A549 (cell line): ENCODE data around the gene NUMA1. TPM values are rescaled to one million over a fixed set of nuclear protein-coding genes. Genes with fewer than 3 reads are reported as not detected.

Experiments used
- ATAC-seq, 2 experiments: fragments of 200-7000 bp in 1 of 2; fragments of >200 bp in 1 of 2; cut with Nextera tagmentation in 1 of 2; cut with Tn5 transposase in 1 of 2; 3 replicates each; pipeline versions ENCODE4 v1.8.0 to v1.9.1; 2018 to 2020; ENCODE audit warnings: mild to moderate bottlenecking in 1 of 2, moderate library complexity in 1 of 2
- CTCF ChIA-PET: fragments of 300-600 bp; sonication (Branson Sonifier 250); formaldehyde crosslinking; extraction: SDS; loops from one replicate; lab custom pipeline; 2021; ENCODE audit warnings: antibody characterized with exemption, inconsistent platforms; lab: Yijun Ruan, JAX
- POLR2A ChIA-PET: fragments of 350-600 bp; formaldehyde crosslinking; extraction: SDS; loops from one replicate; lab custom pipeline; 2021; ENCODE audit warnings: antibody characterized with exemption, inconsistent platforms; lab: Yijun Ruan, JAX
- DNase-seq, 2 experiments: peaks; one replicate each; pipeline versions ENCODE4 v3.0.0 to v3.0.0-alpha.2; 2011 to 2016; ENCODE audit warnings: low read depth in 1 of 2, low spot score in 1 of 2
- FAIRE-seq: peaks from 2 replicates; lab custom pipeline; 2011; peaks lifted over from hg19 to GRCh38; lab: Jason Lieb, UNC
- H3K27ac ChIP-seq, 2 experiments: fragments of >200 bp; sonication (Bioruptor Twin); formaldehyde crosslinking; 3 replicates each; pipeline ENCODE4 v1.5.1; 2016 to 2017
- H3K4me1 ChIP-seq: fragments of >200 bp; sonication (Bioruptor Twin); formaldehyde crosslinking; 3 replicates; pipeline ENCODE4 v1.6.1; 2016
- H3K4me2 ChIP-seq: fragments of >200 bp; sonication (Bioruptor Twin); formaldehyde crosslinking; 3 replicates; pipeline ENCODE4 v1.6.1; 2016
- H3K4me3 ChIP-seq: fragments of >200 bp; sonication (Bioruptor Twin); formaldehyde crosslinking; 3 replicates; pipeline ENCODE4 v1.5.1; 2016
- H3K9me3 ChIP-seq: fragments of >200 bp; sonication (Bioruptor Twin); formaldehyde crosslinking; 3 replicates; pipeline ENCODE4 v1.6.1; 2016
- BHLHE40 ChIP-seq: IDR thresholded peaks from 2 replicates; pipeline ENCODE4 v1.6.1; 2012; ENCODE audit warnings: low read depth, low read length, inconsistent platforms
- CEBPB ChIP-seq, 2 experiments: fragments of >200 bp in 1 of 2; sonication (Bioruptor Twin) in 1 of 2; formaldehyde crosslinking in 1 of 2; IDR thresholded peaks; 2 replicates each; pipeline ENCODE4 v1.6.1; 2012 to 2016
- CHD2 ChIP-seq: fragments of 150-350 bp; IDR thresholded peaks from 2 replicates; pipeline ENCODE4 v1.6.1; 2014; ENCODE audit warnings: low read length; ENCODE audit not compliant: partially characterized antibody
- EHMT2 ChIP-seq: fragments of 200-600 bp; sonication (generic); IDR thresholded peaks from 2 replicates; pipeline ENCODE4 v1.6.1; 2016; ENCODE audit warnings: antibody characterized with exemption, low read depth, mild to moderate bottlenecking, moderate library complexity
- EP300 ChIP-seq, 2 experiments: fragments of >200 bp; sonication (Bioruptor Twin); formaldehyde crosslinking; IDR thresholded peaks; 2 replicates in 1 of 2; 3 replicates in 1 of 2; pipeline ENCODE4 v1.6.1; 2016 to 2017
- FOSB ChIP-seq: fragments of 250-450 bp; sonication (Bioruptor Pico); IDR thresholded peaks from 2 replicates; pipeline ENCODE4 v1.5.0; 2020; ENCODE audit warnings: mild to moderate bottlenecking, moderate library complexity
- JUN ChIP-seq, 2 experiments: fragments of >200 bp; sonication (Bioruptor Twin); formaldehyde crosslinking; IDR thresholded peaks; 2 replicates in 1 of 2; 3 replicates in 1 of 2; pipeline ENCODE4 v1.6.1; 2016 to 2017
- NFE2L2 ChIP-seq: fragments of 150-350 bp; conservative IDR thresholded peaks from 2 replicates; pipeline ENCODE4 v1.6.1; 2014; ENCODE audit warnings: low read length
- PHF8 ChIP-seq: fragments of 200-600 bp; sonication (generic); IDR thresholded peaks from 2 replicates; pipeline ENCODE4 v1.6.1; 2016; ENCODE audit warnings: low read depth, mild to moderate bottlenecking, antibody characterized with exemption, moderate library complexity, borderline replicate concordance
- RARB ChIP-seq: fragments of 250-450 bp; sonication (Bioruptor Pico); IDR thresholded peaks from 2 replicates; pipeline ENCODE4 v1.8.0; 2021; ENCODE audit warnings: mild to moderate bottlenecking, moderate library complexity
- RCOR1 ChIP-seq: fragments of 150-350 bp; IDR thresholded peaks from 2 replicates; pipeline ENCODE4 v1.6.1; 2014; ENCODE audit warnings: antibody characterized with exemption, low read length, low read depth
- RFX5 ChIP-seq: fragments of 450-650 bp; IDR thresholded peaks from 2 replicates; pipeline ENCODE4 v1.7.1; 2014; ENCODE audit warnings: antibody characterized with exemption, mild to moderate bottlenecking, moderate library complexity
- SREBF2 ChIP-seq: fragments of 450-650 bp; IDR thresholded peaks from 2 replicates; pipeline ENCODE4 v1.6.1; 2014; ENCODE audit warnings: mild to moderate bottlenecking, moderate library complexity
- TFCP2L1 ChIP-seq: fragments of 250-450 bp; sonication (Bioruptor Pico); IDR thresholded peaks from 2 replicates; pipeline ENCODE4 v1.5.0; 2021; ENCODE audit warnings: mild to moderate bottlenecking
- WGBS: methylation state at CpG from one replicate; pipeline ENCODE4 v1.1.6; 2017; ENCODE audit errors: missing lambda C conversion rate; 5-methylcytosine and 5-hydroxymethylcytosine counted together
- polyA plus RNA-seq, 4 experiments: library from polyadenylated mRNA; depleted of rRNA in 3 of 4; stranded (reverse); fragments of >200 nt; fragmentation: RNase III in 1 of 4; extraction: RNeasy Plus Mini Kit Qiagen cat#74134 plus additional on column Dnase treatment in 1 of 4; gene quantifications; 2 replicates in 3 of 4; 3 replicates in 1 of 4; pipeline ENCODE4 v1.2.3, GENCODE V29; 2011 to 2017
- TF ChIP-seq, protein P1 (sequence below): fragments of 150-350 bp; IDR thresholded peaks from 2 replicates; pipeline ENCODE4 v1.6.1; 2014; ENCODE audit warnings: low read depth, mild to moderate bottlenecking, low read length
- TF ChIP-seq, protein P2 (sequence below): fragments of 200-600 bp; sonication (generic); IDR thresholded peaks from 2 replicates; pipeline ENCODE4 v1.6.1; 2016; ENCODE audit warnings: antibody characterized with exemption, mild to moderate bottlenecking, moderate library complexity
- TF ChIP-seq, protein P3 (sequence below): fragments of >200 bp; sonication (Bioruptor Twin); formaldehyde crosslinking; IDR thresholded peaks from 3 replicates; pipeline ENCODE4 v1.5.1; 2016

Gene NUMA1
- polyA plus RNA-seq, 2 of the 4 experiments (the other 2 are of a cell fraction) = 51.5 to 65.8 TPM

DNA sequence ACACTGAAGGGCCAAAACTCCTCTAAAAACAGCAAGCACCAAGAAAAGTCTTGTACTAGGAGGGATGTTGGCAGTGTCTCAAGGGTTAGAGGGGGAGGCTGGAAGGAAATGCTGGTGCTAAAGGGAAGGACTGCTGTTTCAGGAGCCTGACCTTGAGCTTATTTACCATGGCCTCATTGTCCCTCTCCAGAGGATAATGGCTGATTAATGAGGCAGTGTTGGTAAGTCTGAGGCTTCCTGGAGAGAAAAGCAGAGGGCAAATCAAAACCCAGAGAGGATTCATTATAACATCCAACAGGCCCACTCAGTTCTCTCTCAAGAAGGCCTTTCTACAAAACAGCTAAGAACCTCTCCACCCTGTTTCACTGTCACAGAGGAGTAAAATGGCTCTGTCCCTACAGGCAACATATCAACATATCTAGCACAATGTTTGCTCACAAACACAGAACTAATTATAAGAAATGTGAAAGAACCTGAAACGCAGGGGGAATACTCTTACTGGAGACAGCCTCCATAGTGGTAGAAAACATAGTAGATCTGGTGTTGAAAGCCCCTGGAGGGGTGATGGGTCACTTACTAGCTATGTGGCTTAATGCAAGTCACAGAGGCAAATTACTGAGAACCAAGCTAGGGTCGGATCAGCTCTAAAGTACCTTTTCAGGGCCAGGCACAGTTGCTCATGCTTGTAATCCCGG, 31.4 kb downstream of the NUMA1 start:
- no peak overlapping the region for H3K4me3 ChIP-seq

DNA sequence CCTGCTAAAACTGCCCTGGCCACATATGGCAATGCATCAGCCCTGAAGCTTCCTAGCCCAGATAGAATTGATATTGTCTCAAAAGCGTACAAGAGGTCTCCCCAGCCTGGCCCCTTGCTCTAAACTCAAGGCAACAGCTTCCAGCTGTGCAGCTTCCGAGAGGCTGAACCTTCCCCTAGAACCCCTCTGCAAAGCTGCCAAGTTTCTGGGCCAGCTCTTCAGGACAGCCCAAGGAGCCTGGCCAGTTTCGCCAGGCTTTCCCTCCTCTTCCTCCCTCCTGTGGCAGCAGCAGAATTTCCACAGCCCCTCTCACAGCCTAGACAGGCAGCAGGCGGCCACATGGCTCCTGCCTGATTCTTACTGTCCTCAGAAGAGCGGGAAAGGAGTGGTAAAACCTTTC, 34.5 kb downstream of the NUMA1 start:
- H3K4me1 ChIP-seq = peaks cover 11% of the 10 kb centered on the region
- POLR2A ChIA-PET = no interaction called here
- H3K4me2 ChIP-seq = no peak overlapping the region
- no peak for TF ChIP-seq RFX5
- no peak for TF ChIP-seq JUN (IDR thresholded peaks at IDR 0.05)
- no peak for TF ChIP-seq NFE2L2
- TF ChIP-seq EP300 (IDR thresholded peaks at IDR 0.05) = no peak
- TF ChIP-seq BHLHE40 = no peak
- TF ChIP-seq CEBPB (IDR thresholded peaks at IDR 0.05) = no peak
- no peak for TF ChIP-seq PHF8
- TF ChIP-seq EHMT2 = no peak
- no peak for TF ChIP-seq FOSB (CRISPR knock-in tag)
- TF ChIP-seq, protein P1, sequence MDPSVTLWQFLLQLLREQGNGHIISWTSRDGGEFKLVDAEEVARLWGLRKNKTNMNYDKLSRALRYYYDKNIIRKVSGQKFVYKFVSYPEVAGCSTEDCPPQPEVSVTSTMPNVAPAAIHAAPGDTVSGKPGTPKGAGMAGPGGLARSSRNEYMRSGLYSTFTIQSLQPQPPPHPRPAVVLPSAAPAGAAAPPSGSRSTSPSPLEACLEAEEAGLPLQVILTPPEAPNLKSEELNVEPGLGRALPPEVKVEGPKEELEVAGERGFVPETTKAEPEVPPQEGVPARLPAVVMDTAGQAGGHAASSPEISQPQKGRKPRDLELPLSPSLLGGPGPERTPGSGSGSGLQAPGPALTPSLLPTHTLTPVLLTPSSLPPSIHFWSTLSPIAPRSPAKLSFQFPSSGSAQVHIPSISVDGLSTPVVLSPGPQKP = no peak
- TF ChIP-seq RARB (CRISPR knock-in tag) = no peak
- no peak for TF ChIP-seq CHD2
- TF ChIP-seq TFCP2L1 (CRISPR knock-in tag) = no peak
- TF ChIP-seq, all 56 proteins: peak for 0
- no peak for FAIRE-seq
- no peak for ATAC-seq
- CTCF ChIA-PET = interaction anchor here (0.6 to 1.2 kb wide), 3 partner anchors 11 to 161 kb away, joined by 3 read pairs; no protein-coding TSS in a partner anchor
- Histone ChIP-seq H3K27ac (no peak overlapping the region), H3K4me3 (no peak overlapping the region), H3K9me3 (no peaks in the 10 kb centered on the region)
- WGBS = 93% methylated on average over 5 of the region's 5 CpGs
- no peak for DNase-seq

More for the DNA sequence above, 31.4 kb downstream of the NUMA1 start:
- CTCF ChIA-PET = interaction anchor here (0.6 to 2.2 kb wide), 9 partner anchors 8 to 72 kb away, joined by 3 to 11 read pairs (median 3); no protein-coding TSS in a partner anchor
- FAIRE-seq (no peak), ATAC-seq (no peak)
- TF ChIP-seq EHMT2 (no peak), RCOR1 (no peak), SREBF2 (no peak), TFCP2L1 (CRISPR knock-in tag) (no peak)
- TF ChIP-seq, protein P2, sequence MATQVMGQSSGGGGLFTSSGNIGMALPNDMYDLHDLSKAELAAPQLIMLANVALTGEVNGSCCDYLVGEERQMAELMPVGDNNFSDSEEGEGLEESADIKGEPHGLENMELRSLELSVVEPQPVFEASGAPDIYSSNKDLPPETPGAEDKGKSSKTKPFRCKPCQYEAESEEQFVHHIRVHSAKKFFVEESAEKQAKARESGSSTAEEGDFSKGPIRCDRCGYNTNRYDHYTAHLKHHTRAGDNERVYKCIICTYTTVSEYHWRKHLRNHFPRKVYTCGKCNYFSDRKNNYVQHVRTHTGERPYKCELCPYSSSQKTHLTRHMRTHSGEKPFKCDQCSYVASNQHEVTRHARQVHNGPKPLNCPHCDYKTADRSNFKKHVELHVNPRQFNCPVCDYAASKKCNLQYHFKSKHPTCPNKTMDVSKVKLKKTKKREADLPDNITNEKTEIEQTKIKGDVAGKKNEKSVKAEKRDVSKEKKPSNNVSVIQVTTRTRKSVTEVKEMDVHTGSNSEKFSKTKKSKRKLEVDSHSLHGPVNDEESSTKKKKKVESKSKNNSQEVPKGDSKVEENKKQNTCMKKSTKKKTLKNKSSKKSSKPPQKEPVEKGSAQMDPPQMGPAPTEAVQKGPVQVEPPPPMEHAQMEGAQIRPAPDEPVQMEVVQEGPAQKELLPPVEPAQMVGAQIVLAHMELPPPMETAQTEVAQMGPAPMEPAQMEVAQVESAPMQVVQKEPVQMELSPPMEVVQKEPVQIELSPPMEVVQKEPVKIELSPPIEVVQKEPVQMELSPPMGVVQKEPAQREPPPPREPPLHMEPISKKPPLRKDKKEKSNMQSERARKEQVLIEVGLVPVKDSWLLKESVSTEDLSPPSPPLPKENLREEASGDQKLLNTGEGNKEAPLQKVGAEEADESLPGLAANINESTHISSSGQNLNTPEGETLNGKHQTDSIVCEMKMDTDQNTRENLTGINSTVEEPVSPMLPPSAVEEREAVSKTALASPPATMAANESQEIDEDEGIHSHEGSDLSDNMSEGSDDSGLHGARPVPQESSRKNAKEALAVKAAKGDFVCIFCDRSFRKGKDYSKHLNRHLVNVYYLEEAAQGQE = no peak
- TF ChIP-seq, protein P3, sequence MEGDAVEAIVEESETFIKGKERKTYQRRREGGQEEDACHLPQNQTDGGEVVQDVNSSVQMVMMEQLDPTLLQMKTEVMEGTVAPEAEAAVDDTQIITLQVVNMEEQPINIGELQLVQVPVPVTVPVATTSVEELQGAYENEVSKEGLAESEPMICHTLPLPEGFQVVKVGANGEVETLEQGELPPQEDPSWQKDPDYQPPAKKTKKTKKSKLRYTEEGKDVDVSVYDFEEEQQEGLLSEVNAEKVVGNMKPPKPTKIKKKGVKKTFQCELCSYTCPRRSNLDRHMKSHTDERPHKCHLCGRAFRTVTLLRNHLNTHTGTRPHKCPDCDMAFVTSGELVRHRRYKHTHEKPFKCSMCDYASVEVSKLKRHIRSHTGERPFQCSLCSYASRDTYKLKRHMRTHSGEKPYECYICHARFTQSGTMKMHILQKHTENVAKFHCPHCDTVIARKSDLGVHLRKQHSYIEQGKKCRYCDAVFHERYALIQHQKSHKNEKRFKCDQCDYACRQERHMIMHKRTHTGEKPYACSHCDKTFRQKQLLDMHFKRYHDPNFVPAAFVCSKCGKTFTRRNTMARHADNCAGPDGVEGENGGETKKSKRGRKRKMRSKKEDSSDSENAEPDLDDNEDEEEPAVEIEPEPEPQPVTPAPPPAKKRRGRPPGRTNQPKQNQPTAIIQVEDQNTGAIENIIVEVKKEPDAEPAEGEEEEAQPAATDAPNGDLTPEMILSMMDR = no peak
- TF ChIP-seq, all 56 proteins: peak for 0
- no peak overlapping the region for H3K4me2 ChIP-seq
- no peaks in the 10 kb centered on the region for H3K4me1 ChIP-seq
- DNase-seq = no peak
- POLR2A ChIA-PET = interaction anchor here (0.7 kb wide), 1 partner anchor 20 kb away, joined by 3 read pairs; no protein-coding TSS in a partner anchor
- 93% methylated on average over 3 of the region's 3 CpGs for WGBS
- H3K9me3 ChIP-seq = no peaks in the 10 kb centered on the region
- no peak overlapping the region for H3K27ac ChIP-seq
